NT2/D1 (cell line): ENCODE results near the gene FGF10.

Experiments
- SUZ12 ChIP-seq: IDR thresholded peaks from 2 replicates; pipeline ENCODE4 v1.6.1; 2011; ENCODE audit not compliant: insufficient read length, insufficient read depth; ENCODE audit errors: extremely low read depth
- YY1 ChIP-seq: IDR thresholded peaks from 2 replicates; pipeline ENCODE4 v1.6.1; 2011; ENCODE audit not compliant: insufficient read length, insufficient read depth
- ZNF274 ChIP-seq: IDR thresholded peaks from 2 replicates; pipeline ENCODE4 v1.6.1; 2011; ENCODE audit warnings: mild to moderate bottlenecking, low read depth, low read length

GRCh38 chr5:44318883-44319282 lies 70.3 kb downstream of the FGF10 start:
- TF ChIP-seq YY1 (no peak), ZNF274 (no peak), SUZ12 (no peak)
